Neuronal stem cell (in vitro differentiated cells): ENCODE results near the gene CHD5.
A peak's percentile ranks its signal among the peaks of the same experiment; 100 is the strongest.

ENCODE experiments used
- DNase-seq: peaks from one replicate; pipeline ENCODE4 v3.0.0-alpha.2; 2013; ENCODE audit warnings: low spot score
- H2AFZ ChIP-seq: one replicate; pipeline ENCODE4 v1.6.1; 2013; ENCODE audit warnings: mild to moderate bottlenecking, low read length, inconsistent platforms
- H2AK5ac ChIP-seq: 2 replicates; pipeline ENCODE4 v1.6.1; 2013; ENCODE audit warnings: low read depth, mild to moderate bottlenecking, inconsistent platforms, low read length, moderate library complexity, mixed read lengths
- H2BK120ac ChIP-seq: 2 replicates; pipeline ENCODE4 v1.6.1; 2013; ENCODE audit warnings: low read depth, mild to moderate bottlenecking, inconsistent platforms, low read length, moderate library complexity, mixed read lengths
- H2BK12ac ChIP-seq: one replicate; pipeline ENCODE4 v1.6.1; 2013; ENCODE audit warnings: low read length, inconsistent platforms
- H2BK15ac ChIP-seq: 2 replicates; pipeline ENCODE4 v1.6.1; 2013; ENCODE audit warnings: mild to moderate bottlenecking, low read length, inconsistent platforms, mixed read lengths
- H2BK5ac ChIP-seq: one replicate; pipeline ENCODE4 v1.6.1; 2013; ENCODE audit warnings: inconsistent platforms, mild to moderate bottlenecking, low read length, moderate library complexity
- H3K14ac ChIP-seq: one replicate; pipeline ENCODE4 v1.6.1; 2013; ENCODE audit warnings: low read length, inconsistent platforms
- H3K18ac ChIP-seq: 2 replicates; pipeline ENCODE4 v1.6.1; 2013; ENCODE audit warnings: low read length, inconsistent platforms
- H3K23ac ChIP-seq: 2 replicates; pipeline ENCODE4 v1.6.1; 2013; ENCODE audit warnings: low read depth, mild to moderate bottlenecking, mixed read lengths, low read length, inconsistent platforms; ENCODE audit not compliant: poor library complexity
- H3K27ac ChIP-seq: replicated peaks from 3 replicates; pipeline ENCODE4 v1.5.1; 2013; ENCODE audit warnings: low read length, inconsistent platforms
- H3K27me3 ChIP-seq, 3 experiments: 2 replicates each; pipeline ENCODE4 v1.6.1; 2013; ENCODE audit warnings: low read length in 3 of 3, mild to moderate bottlenecking in 2 of 3, inconsistent platforms in 1 of 3, low read depth in 1 of 3, mixed read lengths in 1 of 3, moderate library complexity in 1 of 3; ENCODE audit not compliant: control insufficient read depth in 3 of 3, insufficient read depth in 3 of 3
- H3K36me3 ChIP-seq, 2 donors: replicated peaks in 1 of 2; 2 replicates each; pipeline ENCODE4 v1.6.1; 2013; ENCODE audit warnings: low read length in 2 of 2; ENCODE audit not compliant: control insufficient read depth in 2 of 2, insufficient read depth in 2 of 2
- H3K4ac ChIP-seq: 2 replicates; pipeline ENCODE4 v1.6.1; 2013; ENCODE audit warnings: inconsistent platforms, mild to moderate bottlenecking, low read length, moderate library complexity
- H3K4me1 ChIP-seq, 2 donors: 1 replicate in 1 of 2; 2 replicates in 1 of 2; pipeline ENCODE4 v1.6.1; 2013; ENCODE audit warnings: low read length in 2 of 2, low read depth in 1 of 2; ENCODE audit not compliant: control insufficient read depth in 2 of 2, insufficient read depth in 1 of 2
- H3K4me2 ChIP-seq: one replicate; pipeline ENCODE4 v1.6.1; 2013; ENCODE audit warnings: mild to moderate bottlenecking, low read length, inconsistent platforms; ENCODE audit not compliant: insufficient read depth, poor library complexity, severe bottlenecking
- H3K4me3 ChIP-seq, 2 donors: 2 replicates each; pipeline ENCODE4 v1.5.1; 2013; ENCODE audit warnings: low read length in 2 of 2, mild to moderate bottlenecking in 2 of 2, inconsistent platforms in 1 of 2, moderate library complexity in 1 of 2
- H3K79me1 ChIP-seq: one replicate; pipeline ENCODE4 v1.6.1; 2013; ENCODE audit warnings: low read depth, mild to moderate bottlenecking, inconsistent platforms, low read length, moderate library complexity
- H3K9ac ChIP-seq: one replicate; pipeline ENCODE4 v1.6.1; 2013; ENCODE audit warnings: mild to moderate bottlenecking, low read depth, low read length, inconsistent platforms; ENCODE audit not compliant: poor library complexity
- H3K9me3 ChIP-seq, 2 donors: replicated peaks in 1 of 2; 2 replicates each; pipeline versions ENCODE3 to v1.6.1; 2013; ENCODE audit warnings: low read length in 2 of 2, mild to moderate bottlenecking in 2 of 2, inconsistent platforms in 1 of 2, low read depth in 1 of 2, mixed read lengths in 1 of 2, moderate library complexity in 1 of 2; ENCODE audit not compliant: control insufficient read depth in 2 of 2, insufficient read depth in 1 of 2
- H4K8ac ChIP-seq: one replicate; pipeline ENCODE4 v1.6.1; 2013; ENCODE audit warnings: low read depth, mild to moderate bottlenecking, inconsistent platforms, low read length, moderate library complexity
- H4K91ac ChIP-seq: one replicate; pipeline ENCODE4 v1.6.1; 2013; ENCODE audit warnings: low read length, low read depth, mild to moderate bottlenecking, inconsistent platforms; ENCODE audit not compliant: poor library complexity
- WGBS, 2 donors: extraction: QIAGEN DNeasy Blood & Tissue Kit; methylation state at CpG; one replicate each; pipeline ENCODE4 v1.1.7; 2013; ENCODE audit warnings: missing lambda C conversion rate in 2 of 2, mixed read lengths in 1 of 2; ENCODE audit not compliant: insufficient read length in 2 of 2, insufficient replicate concordance in 1 of 2; ENCODE audit errors: extremely low coverage in 2 of 2; 5-methylcytosine and 5-hydroxymethylcytosine counted together

The CHD5 gene

DNA sequence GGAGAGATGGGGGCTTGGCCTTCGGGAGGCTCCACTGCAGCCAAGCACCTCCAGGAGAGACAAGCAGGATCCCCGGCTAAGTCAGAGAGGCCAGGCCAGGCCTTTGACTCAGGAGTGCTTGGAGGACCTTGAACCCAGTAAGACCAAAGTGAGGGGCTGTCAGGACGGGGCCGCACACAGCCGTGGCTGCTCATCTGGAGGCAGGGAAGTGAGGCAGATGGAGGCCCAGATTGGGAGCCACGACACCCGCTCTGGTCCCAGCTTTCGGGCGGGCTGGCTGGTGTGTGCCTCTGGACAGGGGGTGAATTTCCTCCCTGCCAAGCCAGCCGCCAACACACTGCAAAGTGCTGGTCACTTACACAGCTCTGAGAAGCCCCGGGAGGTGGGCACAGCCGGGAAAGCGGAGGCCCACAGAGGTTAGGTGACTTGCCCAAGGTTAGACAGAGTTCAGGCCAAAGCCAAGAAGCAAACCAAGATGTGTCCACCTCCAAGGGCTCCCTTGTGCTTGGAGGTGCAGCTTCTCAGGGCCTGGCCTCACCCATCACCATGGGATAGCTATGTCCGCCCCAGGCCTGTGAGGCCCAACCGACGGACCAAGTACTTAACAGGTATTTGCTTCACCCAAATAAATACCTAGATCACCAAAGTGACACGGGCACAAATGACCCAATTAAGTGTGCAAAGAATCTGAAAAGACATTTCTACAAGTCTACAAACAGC is 58.3 kb downstream of the CHD5 start:
- H3K9ac ChIP-seq: no peak overlapping the region
- H3K18ac ChIP-seq: no peak overlapping the region
- peak overlapping the region; percentile 17 for H2BK5ac ChIP-seq
- no peak for DNase-seq
- no peak overlapping the region for H4K8ac ChIP-seq
- peak overlapping the region; percentile 73 for H2AK5ac ChIP-seq
- peak overlapping the region; percentile 20 for H3K23ac ChIP-seq
- WGBS, 2 donors: no CpG with 5 or more reads among the region's 17 CpGs
- no peaks in the 10 kb centered on the region for H3K36me3 ChIP-seq
- H2BK15ac ChIP-seq: no peak overlapping the region
- H3K14ac ChIP-seq: no peak overlapping the region
- H3K79me1 ChIP-seq: no peaks in the 10 kb centered on the region
- peaks cover 0 to 2% of the 10 kb centered on the region in 2 donors for H3K4me1 ChIP-seq
- peak overlapping the region; percentile 36 for H2BK120ac ChIP-seq
- no peak overlapping the region for H3K4me2 ChIP-seq
- H3K27me3 ChIP-seq: peaks cover 0 to 11% (median 0%) of the 10 kb centered on the region in 3 experiments
- H4K91ac ChIP-seq: no peak overlapping the region
- H3K4me3 ChIP-seq: no peak overlapping the region
- H2AFZ ChIP-seq: no peak overlapping the region
- no peak overlapping the region for H2BK12ac ChIP-seq
- H3K9me3 ChIP-seq: no peaks in the 10 kb centered on the region
- no peak overlapping the region for H3K4ac ChIP-seq
- H3K27ac ChIP-seq: no peak overlapping the region

DNA sequence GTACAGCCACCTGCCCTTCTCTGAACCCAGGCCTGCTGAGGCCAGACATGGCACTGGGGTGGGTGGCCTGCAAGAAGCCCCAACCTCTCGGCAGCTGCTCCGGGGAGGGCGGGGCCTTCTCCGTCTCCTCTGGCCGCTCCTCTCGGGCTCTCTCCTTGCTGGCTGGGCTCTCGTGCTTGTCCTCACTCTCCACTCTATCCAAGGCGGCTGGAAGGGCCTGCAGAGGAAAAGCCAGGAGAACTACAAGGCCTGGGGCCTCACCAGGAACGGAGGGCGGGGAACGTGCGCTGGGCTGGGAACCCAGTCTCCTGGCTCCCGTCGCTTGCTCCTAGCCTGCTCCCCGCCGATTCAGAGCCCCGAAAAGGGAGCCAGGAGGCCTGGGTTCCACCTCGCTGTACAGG is 59.1 kb downstream of the CHD5 start:
- no peak overlapping the region for H2BK12ac ChIP-seq
- WGBS, 2 donors: no CpG with 5 or more reads among the region's 18 CpGs
- H2AFZ ChIP-seq: no peak overlapping the region
- H3K4ac ChIP-seq: no peak overlapping the region
- no peaks in the 10 kb centered on the region for H3K9me3 ChIP-seq
- H3K9ac ChIP-seq: no peak overlapping the region
- H3K27ac ChIP-seq: no peak overlapping the region
- H2BK120ac ChIP-seq: no peak overlapping the region
- H4K91ac ChIP-seq: no peak overlapping the region
- H3K18ac ChIP-seq: no peak overlapping the region
- H3K14ac ChIP-seq: peak overlapping the region; percentile 47
- H2AK5ac ChIP-seq: no peak overlapping the region
- H3K4me2 ChIP-seq: no peak overlapping the region
- no peak for DNase-seq
- H4K8ac ChIP-seq: no peak overlapping the region
- H2BK15ac ChIP-seq: no peak overlapping the region
- no peak overlapping the region for H3K23ac ChIP-seq
- H3K4me3 ChIP-seq: no peak overlapping the region
- peaks cover 0 to 11% (median 0%) of the 10 kb centered on the region in 3 experiments for H3K27me3 ChIP-seq
- H3K4me1 ChIP-seq: peaks cover 0 to 2% of the 10 kb centered on the region in 2 donors
- H3K36me3 ChIP-seq: no peaks in the 10 kb centered on the region
- no peaks in the 10 kb centered on the region for H3K79me1 ChIP-seq
- peak overlapping the region; percentile 17 for H2BK5ac ChIP-seq

DNA sequence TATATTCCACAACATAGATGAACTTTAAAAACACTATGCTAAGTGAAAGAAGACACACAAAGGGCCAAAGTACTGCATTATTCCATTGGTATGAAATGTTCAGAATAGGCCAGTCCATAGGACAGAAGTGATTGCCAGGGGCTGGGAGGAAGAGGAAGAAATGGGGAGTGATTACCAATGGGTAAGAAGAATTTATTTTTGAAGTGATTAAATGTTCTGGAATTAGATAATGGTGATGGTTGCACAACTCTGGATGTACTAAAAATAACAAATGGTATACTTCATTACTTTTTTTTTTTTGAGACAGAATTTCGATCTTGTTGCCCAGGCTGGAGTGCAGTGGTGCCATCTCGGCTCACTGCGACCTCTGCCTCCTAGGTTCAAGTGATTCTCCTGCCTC is 61.7 kb downstream of the CHD5 start:
- H2BK12ac ChIP-seq: no peak overlapping the region
- H3K27me3 ChIP-seq: peaks cover 0 to 10% (median 0%) of the 10 kb centered on the region in 3 experiments
- no peak overlapping the region for H4K91ac ChIP-seq
- H3K27ac ChIP-seq: no peak overlapping the region
- H3K4ac ChIP-seq: no peak overlapping the region
- no peak overlapping the region for H2BK5ac ChIP-seq
- WGBS, 2 donors: no CpG with 5 or more reads among the region's 3 CpGs
- no peak overlapping the region for H3K14ac ChIP-seq
- no peaks in the 10 kb centered on the region for H3K79me1 ChIP-seq
- no peak overlapping the region for H2BK120ac ChIP-seq
- no peak overlapping the region for H2AFZ ChIP-seq
- no peak overlapping the region for H3K9ac ChIP-seq
- no peaks in the 10 kb centered on the region for H3K36me3 ChIP-seq
- no peak overlapping the region for H2BK15ac ChIP-seq
- no peak overlapping the region for H3K23ac ChIP-seq
- H3K4me1 ChIP-seq: no peaks in the 10 kb centered on the region
- H3K18ac ChIP-seq: no peak overlapping the region
- no peak for DNase-seq
- peaks cover 0 to 3% of the 10 kb centered on the region in 2 donors for H3K9me3 ChIP-seq
- H4K8ac ChIP-seq: no peak overlapping the region
- H3K4me2 ChIP-seq: no peak overlapping the region
- H2AK5ac ChIP-seq: no peak overlapping the region
- no peak overlapping the region for H3K4me3 ChIP-seq

DNA sequence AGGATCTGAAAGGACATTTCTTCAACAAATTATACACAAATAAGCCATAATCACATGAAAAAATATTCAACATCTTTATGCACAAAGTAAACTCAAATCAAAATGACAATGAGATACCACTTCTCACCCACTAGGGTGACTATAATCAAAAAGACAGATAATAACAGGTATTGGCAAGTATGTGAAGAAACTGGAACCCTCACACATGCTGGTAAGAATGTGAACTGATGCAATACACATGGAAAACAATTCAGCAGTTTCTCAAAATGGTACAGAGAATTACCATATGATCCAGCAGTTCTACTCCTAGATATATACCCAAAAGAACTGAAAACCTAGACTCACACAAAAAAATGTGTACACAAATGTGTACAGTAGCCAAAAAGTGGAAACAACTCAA is 62.5 kb downstream of the CHD5 start:
- H4K8ac ChIP-seq: no peak overlapping the region
- no peak overlapping the region for H4K91ac ChIP-seq

More for the DNA sequence above, 62.5 kb downstream of the CHD5 start:
- Histone ChIP-seq H3K18ac (no peak overlapping the region), H3K36me3 (no peaks in the 10 kb centered on the region), H2AFZ (no peak overlapping the region), H3K23ac (no peak overlapping the region), H3K4me2 (no peak overlapping the region), H2AK5ac (no peak overlapping the region), H3K9me3 (peaks cover 0 to 3% of the 10 kb centered on the region in 2 donors), H3K4ac (no peak overlapping the region), H2BK5ac (no peak overlapping the region), H3K9ac (no peak overlapping the region), H3K14ac (no peak overlapping the region), H3K27me3 (peaks cover 0 to 10% (median 0%) of the 10 kb centered on the region in 3 experiments), H2BK15ac (no peak overlapping the region), H3K4me3 (no peak overlapping the region), H2BK120ac (no peak overlapping the region), H3K4me1 (no peaks in the 10 kb centered on the region), H2BK12ac (no peak overlapping the region), H3K27ac (no peak overlapping the region), H3K79me1 (no peaks in the 10 kb centered on the region)
- DNase-seq: no peak
